RWPE2 (cell line): ENCODE measurements around the gene ZNF473.
A peak's percentile ranks its signal among the peaks of the same experiment; 100 is the strongest.

Source experiments
- ATAC-seq: fragments of 200-7000 bp; cut with Tn5 transposase; 3 replicates; pipeline ENCODE4 v1.9.1; 2021; ENCODE audit warnings: low read depth
- DNase-seq: peaks from one replicate; pipeline ENCODE4 v3.0.0-alpha.2; 2020; ENCODE audit warnings: low spot score
- H3K27ac ChIP-seq: fragments of 450-650 bp; 2 replicates; pipeline ENCODE4 v1.5.1; 2017; ENCODE audit warnings: mild to moderate bottlenecking; ENCODE audit not compliant: poor library complexity, severe bottlenecking
- H3K27me3 ChIP-seq: fragments of 250-450 bp; sonication (Bioruptor Pico); 2 replicates; pipeline ENCODE4 v1.5.1; 2021; ENCODE audit warnings: mild to moderate bottlenecking, moderate library complexity; ENCODE audit not compliant: insufficient read depth, poor library complexity, severe bottlenecking
- H3K36me3 ChIP-seq: fragments of 250-450 bp; sonication (Bioruptor Pico); 2 replicates; pipeline ENCODE4 v1.5.1; 2020; ENCODE audit warnings: low read depth, mild to moderate bottlenecking, moderate library complexity
- H3K4me1 ChIP-seq: fragments of 250-450 bp; sonication (Bioruptor Pico); 2 replicates; pipeline ENCODE4 v1.5.1; 2021; ENCODE audit warnings: mild to moderate bottlenecking, moderate library complexity; ENCODE audit not compliant: insufficient read depth, poor library complexity, severe bottlenecking
- H3K4me3 ChIP-seq: fragments of 250-450 bp; sonication (Bioruptor Pico); 2 replicates; pipeline ENCODE4 v1.5.1; 2021; ENCODE audit warnings: mild to moderate bottlenecking, moderate library complexity; ENCODE audit not compliant: severe bottlenecking
- H3K9me3 ChIP-seq: fragments of 250-450 bp; sonication (Bioruptor Pico); 2 replicates; pipeline ENCODE4 v1.5.1; 2021; ENCODE audit warnings: mild to moderate bottlenecking, moderate library complexity; ENCODE audit not compliant: severe bottlenecking
- CTCF ChIP-seq: fragments of 450-650 bp; IDR thresholded peaks from one replicate; pipeline ENCODE4 v1.5.1; 2017; ENCODE audit warnings: mild to moderate bottlenecking, moderate library complexity; ENCODE audit not compliant: poor library complexity, severe bottlenecking

The ZNF473 gene

DNA sequence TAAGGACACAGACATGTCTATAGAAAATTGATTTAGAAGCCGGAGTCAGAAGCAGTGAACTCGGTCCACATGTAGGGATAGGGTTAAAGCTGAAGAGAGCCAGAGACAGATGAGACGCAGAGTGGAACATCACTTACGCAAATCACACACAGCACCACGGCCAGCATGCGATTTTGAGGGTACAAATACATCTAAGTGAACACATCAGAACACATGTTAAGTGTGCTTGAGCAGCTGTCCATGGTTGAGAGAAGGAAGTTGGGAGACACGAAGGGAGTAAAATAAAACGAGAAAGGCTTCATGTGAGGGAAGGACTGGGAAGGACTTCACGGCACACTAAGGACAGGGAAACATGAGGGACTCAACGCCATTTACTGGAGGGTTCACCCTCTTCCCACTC lies 39.5 kb upstream of the ZNF473 start:
- Histone ChIP-seq H3K27me3 (no peaks in the 10 kb centered on the region), H3K4me1 (no peaks in the 10 kb centered on the region), H3K27ac (no peak overlapping the region), H3K4me3 (no peak overlapping the region), H3K36me3 (peaks cover 8% of the 10 kb centered on the region), H3K9me3 (no peaks in the 10 kb centered on the region)
- no peak for TF ChIP-seq CTCF
- no peak for ATAC-seq
- DNase-seq, result no peak

GRCh38 chr19:49987159-49987698 lies 38.6 kb upstream of the ZNF473 start:
- peak; percentile 60 for ATAC-seq
- Histone ChIP-seq H3K27me3 (no peaks in the 10 kb centered on the region), H3K9me3 (no peaks in the 10 kb centered on the region), H3K36me3 (peaks cover 12% of the 10 kb centered on the region), H3K27ac (no peak overlapping the region), H3K4me1 (no peaks in the 10 kb centered on the region), H3K4me3 (no peak overlapping the region)
- TF ChIP-seq CTCF, result no peak
- no peak for DNase-seq

DNA sequence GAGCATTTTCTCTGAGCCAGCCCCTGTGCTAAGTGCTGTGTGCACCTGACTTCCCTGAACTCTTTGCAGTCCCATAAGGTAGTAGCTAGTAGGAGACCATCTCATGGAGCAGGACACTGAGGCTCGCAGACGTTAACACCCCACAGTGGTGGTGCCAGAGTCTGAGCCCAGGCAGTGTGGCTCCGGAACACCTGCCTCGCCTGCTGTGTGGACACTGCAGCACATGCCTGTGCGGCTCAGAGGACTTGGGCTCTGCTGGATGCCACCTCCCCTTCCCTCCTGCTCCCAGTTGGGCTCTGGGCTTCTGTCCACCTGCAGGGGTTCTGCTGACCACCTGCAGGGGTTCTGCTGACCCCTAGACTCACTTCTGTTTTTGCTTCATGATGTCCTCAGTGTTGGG lies 37.8 kb upstream of the ZNF473 start:
- Histone ChIP-seq H3K27ac (no peak overlapping the region), H3K36me3 (peaks cover 20% of the 10 kb centered on the region)

GRCh38 chr19:49988433-49988832 lies 37.4 kb upstream of the ZNF473 start:
- Histone ChIP-seq H3K27ac (no peak overlapping the region), H3K4me1 (no peaks in the 10 kb centered on the region), H3K36me3 (peaks cover 20% of the 10 kb centered on the region), H3K9me3 (no peaks in the 10 kb centered on the region), H3K27me3 (no peaks in the 10 kb centered on the region), H3K4me3 (no peak overlapping the region)
- TF ChIP-seq CTCF, result no peak
- ATAC-seq, result peak; percentile 18; the same call in 1 of the 3 replicates
- DNase-seq, result no peak

More for the DNA sequence above, 37.8 kb upstream of the ZNF473 start:
- Histone ChIP-seq H3K4me3 (no peak overlapping the region), H3K4me1 (no peaks in the 10 kb centered on the region), H3K27me3 (no peaks in the 10 kb centered on the region), H3K9me3 (no peaks in the 10 kb centered on the region)
- DNase-seq, result no peak
- no peak for ATAC-seq
- TF ChIP-seq CTCF, result no peak

DNA sequence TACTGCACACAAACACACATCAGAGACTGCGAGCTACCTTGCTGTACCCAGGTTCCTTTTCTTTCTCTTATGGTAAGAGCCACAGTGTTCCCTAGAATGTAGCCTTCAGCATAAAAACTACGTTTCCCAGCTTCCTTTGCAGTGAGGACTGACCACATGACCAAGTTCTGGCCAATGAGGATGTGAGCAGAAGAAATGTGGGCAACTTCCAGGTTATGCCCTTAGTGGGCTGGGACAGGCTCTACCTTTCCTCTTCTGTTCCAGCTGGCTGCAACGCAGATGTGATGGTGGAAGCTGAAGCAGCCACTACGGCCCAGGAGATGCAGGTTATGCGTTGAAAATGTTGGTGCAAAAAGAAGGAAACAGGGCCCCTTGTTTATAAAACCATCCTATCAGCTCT lies 28.1 kb upstream of the ZNF473 start:
- Histone ChIP-seq H3K27ac (no peak overlapping the region), H3K36me3 (peaks cover 50% of the 10 kb centered on the region), H3K9me3 (no peaks in the 10 kb centered on the region), H3K27me3 (no peaks in the 10 kb centered on the region), H3K4me3 (no peak overlapping the region), H3K4me1 (no peaks in the 10 kb centered on the region)
- DNase-seq (no peak), ATAC-seq (peak; percentile 75)
- TF ChIP-seq CTCF, result no peak
